ENCODE data around the gene TMEM132D.
"Not testable (repeated sequence)": the region's sequence is repeated elsewhere in the genome, so short reads cannot be mapped to it uniquely, and the experiment has no call there.

Gene TMEM132D

DNA sequence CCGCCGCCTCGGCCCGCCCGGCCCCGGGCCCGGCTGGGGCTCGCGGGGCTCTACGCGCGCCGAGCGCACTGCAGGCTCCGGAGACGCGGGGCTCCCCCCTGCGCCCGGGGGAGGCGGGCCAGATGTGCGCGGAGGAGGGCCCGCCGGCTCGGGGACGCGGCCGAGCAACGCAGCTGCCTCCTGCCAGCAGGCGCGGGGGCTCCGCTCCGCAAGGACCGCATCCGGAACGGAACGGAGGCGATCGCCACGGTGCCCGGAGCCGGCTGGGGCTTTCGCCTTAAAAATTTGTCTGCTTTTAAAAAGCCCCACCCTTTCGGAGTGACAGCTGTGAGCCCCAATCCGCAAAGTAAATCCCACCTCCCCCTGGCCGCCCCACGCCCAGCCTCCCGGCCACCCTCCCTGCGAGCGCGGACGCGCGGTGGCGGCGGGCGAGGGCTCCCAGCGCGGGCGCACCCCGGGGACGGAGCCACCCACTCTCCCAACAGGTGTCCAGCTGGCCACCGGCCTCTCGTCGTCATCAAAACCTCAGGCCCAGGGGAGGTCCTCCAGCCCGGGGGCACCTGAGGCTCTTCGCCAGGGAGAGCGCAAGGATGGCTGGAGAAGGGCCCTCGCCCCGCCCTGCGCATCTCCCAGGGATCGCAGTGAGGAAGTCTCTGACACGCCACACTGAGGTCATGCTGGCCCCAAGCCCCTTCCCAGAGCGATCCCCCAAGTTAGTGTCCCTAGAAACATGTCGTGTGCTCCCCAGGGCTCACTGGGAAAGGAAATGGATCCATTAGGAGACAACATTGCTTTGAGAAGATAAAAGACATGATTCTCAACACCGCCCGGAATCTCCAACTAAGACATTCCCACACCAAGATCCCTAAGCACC is at the start of gene TMEM132D:
TSS of gene TMEM132D (minus strand) at position 70 of the 874 bp plus-strand sequence.
- peak; percentile 47 for DNase-seq (ENCODE audit: low read depth, low spot score)

DNA sequence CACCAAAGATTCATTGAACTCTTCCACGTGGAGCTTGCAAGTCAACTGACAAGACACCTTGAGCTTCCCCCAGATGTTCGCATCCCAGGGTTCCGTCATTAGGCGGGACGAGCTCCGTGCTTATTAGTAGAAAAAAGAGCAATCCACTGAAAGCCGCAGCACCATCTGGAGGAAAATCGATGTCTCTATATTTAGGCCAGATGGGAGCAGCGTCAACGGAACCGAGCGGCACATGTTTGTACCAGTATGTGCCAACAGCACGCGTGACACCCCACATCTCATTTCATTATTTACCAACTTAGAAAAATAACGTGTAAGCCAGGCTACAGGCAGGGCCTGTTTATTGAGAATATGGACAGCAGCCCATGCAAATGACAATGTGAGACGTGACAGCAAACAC is 45.8 kb upstream of the TMEM132D start:
- no peak for DNase-seq (ENCODE audit: low read depth, low spot score)

DNA sequence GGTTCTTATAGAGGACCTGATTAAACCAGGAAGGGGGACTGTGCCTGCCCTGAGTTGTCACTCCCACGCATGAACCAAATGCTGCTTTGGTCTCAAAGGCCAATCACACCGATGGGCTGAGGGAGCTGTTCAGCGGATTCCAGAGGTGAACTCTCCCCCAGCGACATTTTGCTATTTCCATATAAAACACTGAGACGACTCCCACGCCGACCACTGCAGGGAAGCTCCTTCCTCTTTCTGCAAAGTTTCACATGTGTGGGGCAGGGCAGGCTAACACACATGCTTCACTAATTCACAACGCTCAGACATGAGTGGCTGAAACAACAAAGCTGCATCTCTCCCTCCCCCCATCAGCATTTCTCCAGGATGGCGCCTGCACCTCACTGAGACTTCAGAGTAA is 37.8 kb upstream of the TMEM132D start:
- no peak for DNase-seq (ENCODE audit: low read depth, low spot score)

DNA sequence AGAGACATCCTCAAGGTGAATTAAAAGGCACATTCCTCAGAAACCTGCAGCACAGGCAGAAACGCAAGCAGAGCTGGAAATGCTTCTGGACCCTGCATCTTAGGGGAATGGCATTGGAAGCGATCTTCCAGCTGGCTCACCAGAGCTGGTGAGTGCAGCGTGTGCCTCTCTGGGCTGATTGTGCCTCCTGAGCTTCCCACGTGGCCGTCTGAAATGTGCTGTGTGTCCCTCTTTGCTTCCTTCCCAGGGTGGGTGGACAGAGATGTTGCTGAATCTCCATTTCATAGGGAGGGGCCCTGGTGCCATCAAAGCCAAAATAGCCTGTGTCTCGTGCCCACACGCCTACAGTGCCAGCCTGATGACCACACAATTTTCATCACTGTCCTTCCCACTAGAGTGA is 34.3 kb upstream of the TMEM132D start:
- no peak for DNase-seq (ENCODE audit: low read depth, low spot score)

DNA sequence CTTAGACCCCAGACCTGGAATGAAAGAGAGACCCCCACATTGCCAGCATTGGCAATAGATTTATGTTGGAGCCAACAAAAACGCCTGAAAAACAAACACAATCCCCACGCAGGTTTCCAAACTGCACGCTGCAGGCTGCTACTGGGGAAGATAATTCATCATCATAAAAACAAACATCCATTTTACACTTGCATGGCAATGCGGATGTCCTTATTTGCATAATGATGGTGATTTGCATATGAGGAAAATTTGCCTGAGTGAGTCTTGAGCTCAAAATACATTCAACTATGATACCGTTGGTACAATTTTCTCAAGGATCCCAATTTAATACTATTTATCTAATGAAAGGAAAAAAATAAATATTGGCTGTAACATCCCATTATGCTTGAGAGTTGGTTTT is 33.6 kb upstream of the TMEM132D start:
- DNase-seq (ENCODE audit: low read depth, low spot score) = no peak

DNA sequence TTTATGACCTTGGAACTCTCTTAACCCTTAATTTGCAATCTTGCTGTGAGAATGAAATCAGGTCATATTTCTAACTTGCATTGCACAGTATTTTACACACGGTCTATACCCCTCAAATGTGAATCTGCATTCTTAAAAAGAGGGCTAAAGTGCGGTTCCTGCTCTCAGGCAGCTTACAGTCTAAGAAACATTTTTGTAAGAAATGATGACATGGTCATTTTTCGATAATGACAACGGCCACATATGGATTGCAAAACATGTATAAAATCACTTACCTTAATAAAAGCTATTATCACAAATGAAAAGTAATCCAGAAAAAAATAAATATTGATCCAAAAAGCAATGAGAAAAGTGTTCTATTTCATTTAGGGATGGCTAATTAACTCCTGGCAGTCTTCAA is 24.8 kb upstream of the TMEM132D start:
- DNase-seq (ENCODE audit: low read depth, low spot score) = no peak

DNA sequence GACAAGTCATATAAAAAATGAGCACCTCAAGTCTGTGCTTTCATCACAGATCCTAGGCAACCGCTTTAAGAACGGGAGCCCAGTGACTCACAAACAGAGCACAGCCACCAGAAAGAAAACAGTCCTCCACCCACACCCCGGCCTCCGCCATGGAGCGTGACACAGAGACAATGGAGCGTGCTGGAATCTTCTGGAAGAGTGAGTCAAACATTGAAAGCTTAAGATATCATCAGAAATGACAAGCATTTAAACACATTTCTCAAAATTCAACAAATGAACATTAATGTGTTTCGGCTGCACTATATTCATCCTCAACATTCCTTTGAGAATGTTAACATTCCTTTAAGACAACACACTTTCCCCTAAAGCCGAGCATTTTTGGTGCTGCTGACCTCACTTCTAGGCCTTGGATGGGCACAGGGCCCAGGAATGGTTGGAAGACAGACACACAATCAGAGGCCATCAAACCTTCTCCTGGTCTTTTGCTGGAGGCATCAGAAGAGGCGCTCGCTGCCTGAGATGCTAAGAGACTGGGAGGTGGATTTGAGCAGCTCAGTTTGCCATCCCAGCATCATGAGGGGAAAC is 23.6 kb upstream of the TMEM132D start:
- no peak for DNase-seq (ENCODE audit: low read depth, low spot score)

DNA sequence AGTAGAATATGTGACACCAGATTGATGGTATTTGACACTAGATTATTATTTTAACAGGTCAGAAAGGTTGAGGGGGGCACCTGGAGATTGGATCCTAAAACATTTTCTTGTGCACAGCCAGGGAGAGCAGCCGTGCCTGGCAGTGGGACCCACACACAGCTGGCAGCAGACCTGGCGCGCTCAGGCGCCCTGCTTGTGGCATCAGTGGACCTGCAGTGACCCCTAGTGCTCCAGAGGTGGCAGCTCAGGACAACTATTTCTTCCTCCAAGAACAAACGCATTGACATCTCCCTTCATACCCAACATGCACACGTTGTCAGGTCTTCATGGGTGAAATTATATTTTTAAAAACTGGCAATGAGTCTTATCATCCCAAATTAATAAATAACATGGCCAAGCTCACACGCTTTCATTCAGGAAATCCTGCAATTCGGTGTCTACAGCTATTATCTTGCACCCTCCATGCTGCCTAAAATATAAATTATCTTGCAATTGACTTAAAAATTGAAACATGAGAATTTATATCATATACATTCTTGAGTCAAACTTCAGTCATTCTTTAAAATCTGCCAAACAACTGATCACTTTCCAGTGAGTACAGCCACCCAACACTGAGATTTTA is 7.7 kb upstream of the TMEM132D start:
- peak; percentile 73 for DNase-seq (ENCODE audit: low read depth, low spot score)

DNA sequence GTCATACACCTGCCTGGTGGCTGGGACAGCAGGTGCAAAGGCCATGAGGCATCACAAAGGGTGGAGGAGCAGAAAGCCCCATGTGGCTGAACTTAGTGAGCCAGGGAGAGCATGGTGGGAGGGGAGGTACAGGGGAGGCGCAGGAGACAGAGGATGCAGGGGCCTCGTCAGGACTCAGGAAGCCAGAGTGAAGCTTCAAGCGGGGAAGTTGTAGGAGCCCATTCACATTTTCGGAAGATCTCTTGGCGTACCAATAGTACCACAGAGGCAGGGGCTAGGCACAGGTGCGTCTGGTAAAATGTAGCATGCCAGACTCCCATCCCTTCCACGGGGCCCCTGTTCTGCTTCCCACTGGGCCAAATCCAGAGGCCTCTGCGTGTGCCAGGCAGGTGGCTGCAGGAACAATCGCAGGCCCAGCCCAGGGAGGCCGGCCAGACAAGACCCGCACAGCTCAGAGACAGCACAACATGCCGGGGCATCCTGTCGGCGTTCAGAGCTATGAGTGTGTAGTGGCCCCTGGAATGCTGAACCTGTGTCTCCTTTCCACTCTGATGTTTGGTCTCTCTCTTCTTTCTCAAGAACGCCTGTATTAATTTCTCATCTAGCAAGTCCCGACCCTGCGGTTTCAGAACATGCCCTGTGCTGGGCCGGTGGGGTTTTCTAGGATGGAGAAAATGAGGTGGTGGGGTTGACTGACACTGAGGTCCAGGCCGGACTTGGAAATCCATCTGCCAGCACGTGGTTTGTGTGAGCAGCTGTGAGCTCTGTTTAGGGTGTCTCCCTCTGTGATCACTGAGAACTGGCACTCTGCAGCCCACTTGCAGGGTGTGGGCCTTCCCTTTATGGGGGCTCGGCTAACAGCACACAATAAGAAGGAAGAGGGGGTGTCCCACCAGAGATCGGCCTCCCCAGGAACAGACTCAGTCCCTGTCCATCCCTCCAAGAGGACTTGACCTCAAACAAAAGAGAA is 5.5 kb upstream of the TMEM132D start:
- no peak for DNase-seq (ENCODE audit: low read depth, low spot score)

DNA sequence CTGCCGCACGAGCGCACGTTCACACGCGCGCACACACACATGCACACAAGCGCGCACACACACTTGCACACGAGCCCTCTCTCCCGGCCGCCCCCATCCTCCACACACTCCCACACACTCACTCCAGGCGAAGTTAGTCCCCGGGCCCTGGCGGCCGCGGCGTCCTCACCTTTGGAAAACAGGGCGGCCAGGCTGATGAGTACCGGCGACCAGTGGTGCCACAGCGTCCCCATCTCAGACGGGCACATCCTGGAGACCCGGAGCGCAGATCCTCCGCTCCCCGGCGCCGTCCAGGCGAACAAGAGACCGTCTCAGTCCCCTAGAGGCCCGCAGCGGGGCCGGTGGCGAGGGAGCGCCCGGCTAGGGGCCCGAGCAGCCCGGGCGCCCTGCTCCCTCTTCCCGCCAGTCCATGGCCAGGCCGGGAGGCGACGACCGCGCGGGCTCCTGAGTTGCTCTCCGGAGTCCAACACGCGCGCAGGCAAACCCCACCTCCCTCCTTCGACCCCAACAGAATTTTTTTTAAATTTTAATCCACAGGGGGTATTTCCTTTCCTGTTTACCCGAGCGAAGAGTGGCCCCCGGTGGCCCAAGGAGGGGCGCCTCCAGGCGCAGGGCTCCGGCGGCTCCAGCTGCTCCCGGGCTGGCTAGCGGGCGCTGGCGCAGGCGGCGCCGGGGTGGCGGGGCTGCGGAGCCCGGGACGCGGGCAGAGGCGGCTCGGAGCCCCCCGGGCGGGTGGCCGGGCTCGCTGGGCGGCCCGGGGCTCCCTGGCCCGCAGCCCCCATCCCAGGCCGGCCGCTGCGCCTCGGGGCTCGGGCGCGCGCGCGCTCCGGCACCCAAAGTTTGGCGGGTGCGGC is 506 bp downstream of the TMEM132D start:
- peak; percentile 48 for DNase-seq (ENCODE audit: low read depth, low spot score)

DNA sequence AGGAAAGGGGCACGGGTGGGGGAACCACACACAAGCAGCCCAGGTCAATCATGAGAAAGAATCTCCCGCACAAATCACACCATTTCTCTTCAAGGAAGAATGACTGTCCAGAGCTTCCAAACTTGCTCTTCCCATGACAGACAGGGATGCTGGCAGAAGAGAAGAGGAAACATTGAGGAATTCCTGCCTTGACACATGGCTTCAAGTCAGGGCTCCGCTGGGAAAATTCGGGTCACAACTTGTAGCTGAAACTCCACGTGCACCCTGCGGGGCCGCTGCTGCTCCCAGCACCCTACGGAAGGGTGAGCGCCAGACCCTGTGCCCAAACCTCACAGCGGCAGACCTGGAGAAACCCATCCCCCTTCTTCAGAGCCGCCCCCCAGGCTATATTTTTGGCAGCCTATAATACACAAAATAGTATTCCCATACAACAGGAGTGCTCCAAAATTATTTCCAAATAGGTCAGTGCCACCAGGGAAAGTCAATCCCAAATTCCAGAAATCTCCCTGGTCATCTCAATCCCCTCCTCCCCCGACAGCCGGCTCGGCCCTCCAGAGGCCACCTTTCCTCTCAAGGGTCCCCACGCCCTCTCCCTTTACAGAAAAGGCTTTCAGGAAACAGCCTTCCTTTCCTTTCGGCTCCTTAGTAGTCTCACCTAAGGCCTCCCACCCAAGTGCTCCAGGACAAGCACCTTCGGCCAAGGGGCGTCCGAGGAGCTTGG is 1.3 kb downstream of the TMEM132D start:
- DNase-seq (ENCODE audit: low read depth, low spot score) = no peak

DNA sequence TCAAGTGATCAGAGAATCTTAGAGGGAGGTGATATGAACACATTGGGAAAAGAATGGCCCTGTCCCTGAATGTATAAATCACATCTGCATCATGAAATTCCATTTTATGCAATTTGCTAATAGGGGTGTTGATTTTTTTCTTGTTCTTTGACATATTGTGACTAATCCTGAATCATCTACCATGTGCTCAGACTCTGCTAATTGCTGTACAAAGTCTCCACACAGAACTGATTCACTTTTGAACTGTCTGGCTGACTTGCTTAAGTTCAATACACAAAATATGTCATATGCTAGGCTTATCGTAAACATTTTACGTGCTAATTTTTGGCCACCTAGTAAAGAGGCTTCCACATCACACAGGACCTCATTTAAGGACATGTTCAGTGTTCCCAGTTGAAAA is 2.6 kb downstream of the TMEM132D start:
- no peak for DNase-seq (ENCODE audit: low read depth, low spot score)

DNA sequence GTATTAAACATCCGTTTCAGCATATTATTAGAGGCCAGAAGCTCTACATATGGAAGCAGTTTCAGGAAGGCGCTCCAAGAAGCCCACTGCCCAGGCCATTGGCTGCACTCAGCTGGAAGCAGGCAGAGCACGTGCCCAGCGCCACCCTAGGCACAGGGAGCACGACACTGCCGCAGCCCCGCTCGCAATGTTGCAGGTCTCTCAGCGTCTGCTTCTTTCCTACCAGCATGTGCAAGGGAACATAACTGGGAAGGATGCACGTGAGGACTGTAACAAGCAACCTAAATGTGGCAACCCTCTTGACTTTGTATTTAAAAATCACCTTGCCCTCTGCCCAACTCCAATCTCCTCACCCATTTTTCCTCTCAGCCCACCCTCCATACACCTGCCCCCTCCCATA is 3.5 kb downstream of the TMEM132D start:
- no peak for DNase-seq (ENCODE audit: low read depth, low spot score)

DNA sequence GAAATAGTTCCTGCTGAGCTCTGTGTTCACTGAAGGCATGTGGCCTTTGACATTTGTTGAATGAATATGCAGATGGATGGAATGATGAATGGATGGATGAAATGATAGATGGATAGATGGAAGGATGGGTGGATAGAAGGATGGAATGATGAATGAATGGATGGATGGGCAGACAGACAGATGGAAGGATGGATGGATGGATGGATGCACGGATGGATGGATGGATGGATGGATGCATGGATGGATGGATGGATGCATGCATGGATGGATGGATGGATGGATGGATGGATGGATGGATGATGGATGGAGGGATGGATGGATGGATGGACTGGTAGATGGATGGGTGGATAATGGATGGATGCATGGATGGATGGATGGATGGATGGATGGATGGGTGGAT is 4.8 kb downstream of the TMEM132D start:
- not testable (repeated sequence) for DNase-seq (ENCODE audit: low read depth, low spot score)

DNA sequence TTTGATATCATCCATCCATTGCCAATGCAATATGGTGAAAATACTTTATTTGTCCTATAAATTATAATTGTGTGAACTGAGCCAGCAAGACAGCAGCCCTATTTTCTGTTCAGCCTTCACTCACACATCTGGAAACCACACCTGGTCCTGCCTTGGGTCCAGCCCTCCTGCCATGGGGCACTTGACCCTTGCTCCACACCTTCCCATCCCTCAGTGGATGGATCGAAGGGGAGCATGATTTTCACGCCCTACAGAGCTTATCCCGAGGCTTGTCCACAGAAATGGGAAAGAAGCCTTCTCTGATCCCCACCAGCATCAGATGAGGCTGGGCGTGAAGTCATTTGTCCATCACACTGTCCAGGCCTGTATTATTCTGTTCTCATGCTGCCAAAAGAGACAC is 10.1 kb downstream of the TMEM132D start:
- DNase-seq (ENCODE audit: low read depth, low spot score) = no peak

DNA sequence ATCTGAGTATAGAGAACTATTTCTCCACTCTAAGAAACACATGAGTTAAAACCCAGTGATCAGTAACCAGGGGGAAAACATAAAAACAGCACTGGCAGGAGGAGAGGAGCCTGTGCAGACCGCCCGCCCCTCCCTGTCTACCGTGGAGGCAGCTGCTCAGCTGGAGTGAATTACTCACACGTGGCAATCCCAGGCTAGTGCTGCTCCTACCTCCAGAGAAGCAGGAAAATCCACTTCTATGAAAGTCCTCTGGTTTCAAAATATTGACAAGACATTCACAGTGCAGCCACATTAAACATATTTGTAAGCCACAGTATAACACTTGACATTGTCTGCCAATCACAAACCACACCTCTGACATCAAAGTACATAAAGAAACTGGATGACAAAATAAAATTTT is 16.7 kb downstream of the TMEM132D start:
- DNase-seq (ENCODE audit: low read depth, low spot score) = no peak

DNA sequence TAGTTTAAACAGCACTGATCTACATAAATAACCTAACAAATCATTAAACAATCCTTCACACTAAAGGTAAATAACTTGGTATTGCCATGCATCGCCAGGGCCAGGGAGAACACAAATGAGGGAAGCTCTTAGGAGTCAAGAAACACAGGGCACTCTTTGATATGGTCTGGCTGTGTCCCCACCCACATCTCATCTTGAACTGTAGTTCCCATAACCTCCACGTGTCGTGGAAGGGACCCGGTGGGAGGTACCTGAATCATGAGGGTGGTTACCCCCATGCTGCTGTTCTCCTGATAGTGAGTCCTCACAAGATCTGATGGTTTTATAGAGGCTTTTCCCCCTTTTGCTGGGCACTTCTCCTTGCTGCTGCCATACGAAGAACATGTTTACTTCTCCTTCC is 17.3 kb downstream of the TMEM132D start:
- DNase-seq (ENCODE audit: low read depth, low spot score) = no peak

DNA sequence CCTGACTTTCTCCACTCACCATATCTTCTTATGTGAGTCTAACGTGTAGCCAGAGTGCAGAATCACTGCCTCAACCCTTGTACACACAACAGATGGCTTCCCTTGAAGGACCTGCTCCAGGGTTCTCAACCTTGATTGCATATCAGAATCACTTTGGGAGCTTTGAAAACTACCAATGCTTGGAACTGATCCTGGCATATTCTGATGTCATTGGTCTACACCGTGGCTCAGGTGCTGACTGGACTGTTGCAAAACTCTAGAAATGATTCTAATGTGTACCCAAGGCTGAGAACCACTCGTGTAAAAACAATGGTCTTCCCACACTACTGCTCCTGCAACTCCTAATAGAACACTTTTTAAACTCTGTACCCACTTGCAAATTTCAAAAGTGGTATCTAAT is 18.5 kb downstream of the TMEM132D start:
- no peak for DNase-seq (ENCODE audit: low read depth, low spot score)

DNA sequence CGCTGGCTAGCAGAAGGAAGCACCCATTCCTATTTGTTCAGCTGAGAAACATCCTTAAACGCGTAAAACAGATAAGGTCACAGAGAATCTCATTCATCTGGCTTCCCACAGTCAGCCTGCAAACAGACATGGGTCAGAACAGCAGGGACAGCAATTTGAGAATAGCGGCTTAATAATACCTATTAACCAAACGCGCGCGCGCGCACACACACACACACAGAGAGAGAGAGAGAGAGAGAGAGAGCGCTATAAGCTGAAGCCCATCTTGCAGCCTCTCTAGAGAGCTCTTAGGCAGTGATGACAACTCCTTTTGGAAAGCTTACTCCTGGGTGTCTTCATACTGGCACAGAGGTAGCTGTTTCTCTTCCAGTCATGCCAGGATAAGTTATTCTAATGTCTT is 26.4 kb downstream of the TMEM132D start:
- DNase-seq (ENCODE audit: low read depth, low spot score) = no peak

DNA sequence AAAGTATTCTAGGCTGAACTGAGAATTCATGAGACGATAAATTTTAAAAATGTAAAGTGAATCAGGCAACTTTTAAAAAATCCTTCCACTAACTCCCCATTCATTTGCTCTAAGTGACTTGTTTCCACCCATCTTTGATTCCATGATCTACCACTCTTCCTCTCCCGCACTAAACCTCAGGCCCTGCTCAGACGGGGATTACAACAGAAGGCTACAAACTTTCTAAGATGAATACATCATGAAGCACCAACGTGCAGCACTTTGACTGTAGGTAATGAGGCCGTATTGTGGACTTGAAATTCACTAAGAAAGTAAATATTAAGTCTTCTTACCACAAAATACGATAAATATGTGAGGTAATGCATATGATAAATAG is 30.0 kb downstream of the TMEM132D start:
- no peak for DNase-seq (ENCODE audit: low read depth, low spot score)

All from ELF-1 (cell line).